HG03139 (cell line): ENCODE data around the gene NSUN6.

Experiments
- ATAC-seq: cut with Tn5 transposase; IDR thresholded peaks from one replicate; pipeline ENCODE4 v1.9.1; 2021; ENCODE audit not compliant: unreplicated experiment

NSUN6 gene

GRCh38 chr10:18565006-18565405 is 86.4 kb downstream of the NSUN6 start:
- no peak for ATAC-seq

GRCh38 chr10:18563003-18563726 is 88.2 kb downstream of the NSUN6 start:
- ATAC-seq = no peak

GRCh38 chr10:18561861-18562551 is 89.4 kb downstream of the NSUN6 start:
- ATAC-seq = no peak

- no peak for ATAC-seq
Measured at GRCh38 chr10:18557960-18558359, 93.4 kb downstream of the NSUN6 start.

- no peak for ATAC-seq
Measured at GRCh38 chr10:18556522-18557147, 94.8 kb downstream of the NSUN6 start.

GRCh38 chr10:18554479-18554878 is 96.9 kb downstream of the NSUN6 start:
- ATAC-seq = no peak

- ATAC-seq = no peak
Measured at GRCh38 chr10:18551473-18551872, 99.9 kb downstream of the NSUN6 start.

- ATAC-seq = no peak
Measured at GRCh38 chr10:18549105-18549504, 102.3 kb downstream of the NSUN6 start.

GRCh38 chr10:18545621-18546305 is 105.6 kb downstream of the NSUN6 start:
- ATAC-seq = no peak

- no peak for ATAC-seq
Measured at GRCh38 chr10:18542832-18543231, 108.6 kb downstream of the NSUN6 start.

GRCh38 chr10:18540195-18540594 is 111.2 kb downstream of the NSUN6 start:
- ATAC-seq = no peak

- ATAC-seq = no peak
Measured at GRCh38 chr10:18539335-18539734, 112.1 kb downstream of the NSUN6 start.

GRCh38 chr10:18533896-18534295 is 117.5 kb downstream of the NSUN6 start:
- ATAC-seq = no peak

GRCh38 chr10:18532881-18533535 is 118.4 kb downstream of the NSUN6 start:
- ATAC-seq = no peak

- no peak for ATAC-seq
Measured at GRCh38 chr10:18528292-18528691, 123.1 kb downstream of the NSUN6 start.

GRCh38 chr10:18527687-18528086 is 123.7 kb downstream of the NSUN6 start:
- ATAC-seq = no peak

- no peak for ATAC-seq
Measured at GRCh38 chr10:18523858-18524257, 127.5 kb downstream of the NSUN6 start.

- no peak for ATAC-seq
Measured at GRCh38 chr10:18523025-18523424, 128.4 kb downstream of the NSUN6 start.

GRCh38 chr10:18516851-18517250 is 134.5 kb downstream of the NSUN6 start:
- no peak for ATAC-seq

- no peak for ATAC-seq
Measured at GRCh38 chr10:18514537-18514936, 136.8 kb downstream of the NSUN6 start.

- ATAC-seq = no peak
Measured at GRCh38 chr10:18508587-18508986, 142.8 kb downstream of the NSUN6 start.
